Measurements from ENCODE around the gene TMEM120A. TPM values are rescaled to one million over a fixed set of nuclear protein-coding genes. Genes with fewer than 3 reads are reported as not detected.

TMEM120A gene
- polyA plus RNA-seq, 3 donors: 65.5 to 79.9 (median 76.1) TPM

- no peaks in the 10 kb centered on the region for H3K9me3 ChIP-seq (replicated peaks in 1 of 2; ENCODE audit: control insufficient read depth in 1 of 2, insufficient read depth in 1 of 2, low read length in 2 of 2)
- Mint-ChIP-seq H3K9me3 (no peaks in the 10 kb centered on the region), H3K4me3 (no peak overlapping the region), H3K36me3 (peaks cover 60 to 81% of the 10 kb centered on the region in 2 donors), H3K4me1 (peaks cover 2% of the 10 kb centered on the region), H3K27ac (no peak overlapping the region), H3K27me3 (ENCODE audit: low read depth in 3 of 3) (peaks cover 0 to 4% (median 3%) of the 10 kb centered on the region in 3 donors)
- TF ChIP-seq, protein P1, sequence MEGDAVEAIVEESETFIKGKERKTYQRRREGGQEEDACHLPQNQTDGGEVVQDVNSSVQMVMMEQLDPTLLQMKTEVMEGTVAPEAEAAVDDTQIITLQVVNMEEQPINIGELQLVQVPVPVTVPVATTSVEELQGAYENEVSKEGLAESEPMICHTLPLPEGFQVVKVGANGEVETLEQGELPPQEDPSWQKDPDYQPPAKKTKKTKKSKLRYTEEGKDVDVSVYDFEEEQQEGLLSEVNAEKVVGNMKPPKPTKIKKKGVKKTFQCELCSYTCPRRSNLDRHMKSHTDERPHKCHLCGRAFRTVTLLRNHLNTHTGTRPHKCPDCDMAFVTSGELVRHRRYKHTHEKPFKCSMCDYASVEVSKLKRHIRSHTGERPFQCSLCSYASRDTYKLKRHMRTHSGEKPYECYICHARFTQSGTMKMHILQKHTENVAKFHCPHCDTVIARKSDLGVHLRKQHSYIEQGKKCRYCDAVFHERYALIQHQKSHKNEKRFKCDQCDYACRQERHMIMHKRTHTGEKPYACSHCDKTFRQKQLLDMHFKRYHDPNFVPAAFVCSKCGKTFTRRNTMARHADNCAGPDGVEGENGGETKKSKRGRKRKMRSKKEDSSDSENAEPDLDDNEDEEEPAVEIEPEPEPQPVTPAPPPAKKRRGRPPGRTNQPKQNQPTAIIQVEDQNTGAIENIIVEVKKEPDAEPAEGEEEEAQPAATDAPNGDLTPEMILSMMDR (IDR thresholded peaks at IDR 0.05): no peak
- no peak overlapping the region for H3K4me3 ChIP-seq (replicated peaks in 1 of 3; ENCODE audit: low read depth in 2 of 3, low read length in 3 of 3)
- H3K4me2 ChIP-seq (replicated peaks; ENCODE audit: extremely low read depth, low read length, poor library complexity, severe bottlenecking): no peak overlapping the region
- no peak overlapping the region for H2AFZ ChIP-seq (ENCODE audit: insufficient read depth, low read depth, low read length, poor library complexity, severe bottlenecking)
- no peak overlapping the region for H3K27ac ChIP-seq (ENCODE audit: low read depth in 1 of 2, low read length in 2 of 2)
- no peak for DNase-seq
- peaks cover 12 to 73% of the 10 kb centered on the region in 2 donors for H3K36me3 ChIP-seq (replicated peaks in 1 of 2; ENCODE audit: control insufficient read depth in 1 of 2, insufficient read depth in 2 of 2, low read length in 2 of 2)
- no peaks in the 10 kb centered on the region for H3K27me3 ChIP-seq (ENCODE audit: control insufficient read depth in 2 of 2, insufficient read depth in 2 of 2, low read length in 2 of 2)
- intact Hi-C loops (cut with micrococcal nuclease): no loop called here
- H4K20me1 ChIP-seq (ENCODE audit: insufficient read depth, low read length): no peaks in the 10 kb centered on the region
- no peaks in the 10 kb centered on the region for H3K4me1 ChIP-seq (ENCODE audit: control insufficient read depth in 1 of 2, insufficient read depth in 2 of 2, low read length in 2 of 2)
- WGBS (ENCODE audit: insufficient coverage): no CpG with 5 or more reads among the region's 13 CpGs
- H3K79me2 ChIP-seq (ENCODE audit: insufficient read depth, low read length): no peaks in the 10 kb centered on the region
- no peak overlapping the region for H3K9ac ChIP-seq (ENCODE audit: insufficient read depth, low read length, poor library complexity, severe bottlenecking)
Observed at GRCh38 chr7:76016191-76016947, 22.0 kb upstream of the TMEM120A start.

DNA sequence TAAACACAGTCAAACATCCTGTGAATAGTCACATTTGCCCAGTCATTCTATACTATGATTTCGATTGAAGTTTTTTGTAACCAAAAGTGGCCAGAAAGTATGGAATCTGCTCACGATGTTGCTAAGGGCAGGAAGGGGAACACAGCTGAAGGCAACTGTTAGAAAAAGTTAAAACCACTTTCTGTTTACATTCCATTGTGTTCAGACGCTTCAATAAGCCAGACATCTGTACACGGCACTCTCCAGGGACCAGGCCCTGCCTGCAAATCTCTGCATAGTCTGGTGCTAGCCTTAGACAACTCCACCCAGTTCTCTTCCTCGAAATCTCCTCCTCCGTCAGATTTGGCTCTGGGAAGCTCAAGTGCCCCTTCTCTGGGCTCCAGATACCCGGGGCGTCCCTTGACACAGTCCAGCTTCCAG, 17.1 kb upstream of the TMEM120A start:
- peaks cover 52 to 70% of the 10 kb centered on the region in 2 donors for H3K36me3 Mint-ChIP-seq
- Histone ChIP-seq H3K9ac (ENCODE audit: insufficient read depth, low read length, poor library complexity, severe bottlenecking) (no peak overlapping the region), H3K27ac (ENCODE audit: low read depth in 1 of 2, low read length in 2 of 2) (no peak overlapping the region)

More for the DNA sequence above, 17.1 kb upstream of the TMEM120A start:
- Mint-ChIP-seq H3K4me1 (peaks cover 24% of the 10 kb centered on the region), H3K9me3 (no peaks in the 10 kb centered on the region), H3K27ac (peak overlapping the region in 1 of 7 donors; percentile 13), H3K4me3 (no peak overlapping the region), H3K27me3 (ENCODE audit: low read depth in 3 of 3) (peaks cover 0 to 6% (median 2%) of the 10 kb centered on the region in 3 donors)
- H3K36me3 ChIP-seq (replicated peaks in 1 of 2; ENCODE audit: control insufficient read depth in 1 of 2, insufficient read depth in 2 of 2, low read length in 2 of 2): peaks cover 4 to 61% of the 10 kb centered on the region in 2 donors
- no peaks in the 10 kb centered on the region for H4K20me1 ChIP-seq (ENCODE audit: insufficient read depth, low read length)
- H3K9me3 ChIP-seq (replicated peaks in 1 of 2; ENCODE audit: control insufficient read depth in 1 of 2, insufficient read depth in 1 of 2, low read length in 2 of 2): no peaks in the 10 kb centered on the region
- H3K4me3 ChIP-seq (replicated peaks in 1 of 3; ENCODE audit: low read depth in 2 of 3, low read length in 3 of 3): no peak overlapping the region
- H3K4me1 ChIP-seq (ENCODE audit: control insufficient read depth in 1 of 2, insufficient read depth in 2 of 2, low read length in 2 of 2): peaks cover 23 to 24% of the 10 kb centered on the region in 2 donors
- H3K27me3 ChIP-seq (ENCODE audit: control insufficient read depth in 2 of 2, insufficient read depth in 2 of 2, low read length in 2 of 2): no peaks in the 10 kb centered on the region
- TF ChIP-seq, protein P1 (IDR thresholded peaks at IDR 0.05): no peak
- DNase-seq: no peak
- H2AFZ ChIP-seq (ENCODE audit: insufficient read depth, low read depth, low read length, poor library complexity, severe bottlenecking): no peak overlapping the region
- H3K4me2 ChIP-seq (replicated peaks; ENCODE audit: extremely low read depth, low read length, poor library complexity, severe bottlenecking): no peak overlapping the region
- WGBS (ENCODE audit: insufficient coverage): 91% methylated on average over 3 of the region's 8 CpGs
- intact Hi-C loops (cut with micrococcal nuclease): no loop called here
- no peaks in the 10 kb centered on the region for H3K79me2 ChIP-seq (ENCODE audit: insufficient read depth, low read length)

All from CD14-positive monocyte (primary cell).